ENCODE results near the gene PCNP. TPM values are rescaled to one million over a fixed set of nuclear protein-coding genes. Genes with fewer than 3 reads are reported as not detected.
"Not testable (repeated sequence)": the region's sequence is repeated elsewhere in the genome, so short reads cannot be mapped to it uniquely, and the experiment has no call there.

PCNP gene
- polyA plus RNA-seq, 1 of the 3 experiments (the other 2 are of a cell fraction): 45.8 TPM

DNA sequence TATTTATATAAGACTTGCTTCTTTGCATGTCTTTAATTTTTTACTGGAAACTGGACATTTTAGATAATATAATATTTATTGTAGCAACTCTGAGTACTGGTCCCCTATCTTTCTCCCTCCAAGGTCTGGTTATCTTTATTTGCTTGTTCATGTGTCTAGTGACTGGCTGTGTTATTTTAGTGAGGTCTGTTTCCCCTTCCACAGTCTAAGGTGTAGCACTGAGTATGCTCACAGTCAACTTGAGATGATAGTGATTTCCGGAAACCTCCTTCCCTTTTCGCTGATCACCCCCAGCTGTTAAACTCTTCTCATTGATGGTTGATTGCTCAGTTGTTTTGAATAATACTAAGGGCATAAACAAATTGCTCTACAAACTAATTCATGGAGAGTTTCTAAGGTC is 37.0 kb downstream of the PCNP start:
- no peak overlapping the region for H2AFZ ChIP-seq (ENCODE audit: low read depth)
- 97% methylated on average over 2 of the region's 2 CpGs for WGBS (ENCODE audit: low lambda C conversion rate)
- no peak overlapping the region for H3K27ac ChIP-seq (ENCODE audit: low read depth in 2 of 2, low read length in 1 of 2)
- no peaks in the 10 kb centered on the region for H3K9me2 ChIP-seq
- no peaks in the 10 kb centered on the region for H3K4me1 ChIP-seq (ENCODE audit: control insufficient read depth in 1 of 2, insufficient read depth in 2 of 2, low read depth in 1 of 2, low read length in 1 of 2)
- no peak overlapping the region for H3K4me3 ChIP-seq (ENCODE audit: low read depth in 2 of 2, low read length in 1 of 2)
- H3K9ac ChIP-seq: no peak overlapping the region
- no peaks in the 10 kb centered on the region for H3K27me3 ChIP-seq (ENCODE audit: insufficient read depth)
- no peak for DNase-seq
- TF ChIP-seq, protein P1, sequence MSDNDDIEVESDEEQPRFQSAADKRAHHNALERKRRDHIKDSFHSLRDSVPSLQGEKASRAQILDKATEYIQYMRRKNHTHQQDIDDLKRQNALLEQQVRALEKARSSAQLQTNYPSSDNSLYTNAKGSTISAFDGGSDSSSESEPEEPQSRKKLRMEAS (IDR thresholded peaks at IDR 0.05; ENCODE audit: low read depth): no peak
- TF ChIP-seq SMC3 (IDR thresholded peaks at IDR 0.05; ENCODE audit: low read depth, low read length) (no peak), YY1 (IDR thresholded peaks at IDR 0.05; ENCODE audit: low read depth) (no peak), TCF12 (IDR thresholded peaks at IDR 0.05) (no peak), GATA2 (CRISPR knock-in tag; IDR thresholded peaks at IDR 0.05) (no peak), RFX5 (IDR thresholded peaks at IDR 0.05; ENCODE audit: low read length) (no peak), FOSL2 (IDR thresholded peaks at IDR 0.05; ENCODE audit: borderline replicate concordance, low read depth) (no peak), EZH2phosphoT487 (IDR thresholded peaks at IDR 0.05; ENCODE audit: borderline replicate concordance, low read depth) (no peak), RAD21 (IDR thresholded peaks at IDR 0.05; ENCODE audit: low read length) (no peak), TEAD4 (IDR thresholded peaks at IDR 0.05; ENCODE audit: borderline replicate concordance, insufficient read depth) (no peak), RXRA (IDR thresholded peaks at IDR 0.05; ENCODE audit: borderline replicate concordance, low read depth) (no peak), CHD2 (IDR thresholded peaks at IDR 0.05; ENCODE audit: low read length, partially characterized antibody) (no peak), EP300 (IDR thresholded peaks at IDR 0.05; ENCODE audit: borderline replicate concordance in 1 of 2, low read depth in 1 of 2, low read length in 1 of 2) (no peak), ELF1 (IDR thresholded peaks at IDR 0.05) (no peak), SIN3A (IDR thresholded peaks at IDR 0.05; ENCODE audit: borderline replicate concordance, low read depth, low read length) (no peak), FOXM1 (IDR thresholded peaks at IDR 0.05; ENCODE audit: low read depth) (no peak), FOXJ3 (CRISPR knock-in tag; IDR thresholded peaks at IDR 0.05) (no peak), JUND (IDR thresholded peaks at IDR 0.05) (no peak)
- TF ChIP-seq, protein P2, sequence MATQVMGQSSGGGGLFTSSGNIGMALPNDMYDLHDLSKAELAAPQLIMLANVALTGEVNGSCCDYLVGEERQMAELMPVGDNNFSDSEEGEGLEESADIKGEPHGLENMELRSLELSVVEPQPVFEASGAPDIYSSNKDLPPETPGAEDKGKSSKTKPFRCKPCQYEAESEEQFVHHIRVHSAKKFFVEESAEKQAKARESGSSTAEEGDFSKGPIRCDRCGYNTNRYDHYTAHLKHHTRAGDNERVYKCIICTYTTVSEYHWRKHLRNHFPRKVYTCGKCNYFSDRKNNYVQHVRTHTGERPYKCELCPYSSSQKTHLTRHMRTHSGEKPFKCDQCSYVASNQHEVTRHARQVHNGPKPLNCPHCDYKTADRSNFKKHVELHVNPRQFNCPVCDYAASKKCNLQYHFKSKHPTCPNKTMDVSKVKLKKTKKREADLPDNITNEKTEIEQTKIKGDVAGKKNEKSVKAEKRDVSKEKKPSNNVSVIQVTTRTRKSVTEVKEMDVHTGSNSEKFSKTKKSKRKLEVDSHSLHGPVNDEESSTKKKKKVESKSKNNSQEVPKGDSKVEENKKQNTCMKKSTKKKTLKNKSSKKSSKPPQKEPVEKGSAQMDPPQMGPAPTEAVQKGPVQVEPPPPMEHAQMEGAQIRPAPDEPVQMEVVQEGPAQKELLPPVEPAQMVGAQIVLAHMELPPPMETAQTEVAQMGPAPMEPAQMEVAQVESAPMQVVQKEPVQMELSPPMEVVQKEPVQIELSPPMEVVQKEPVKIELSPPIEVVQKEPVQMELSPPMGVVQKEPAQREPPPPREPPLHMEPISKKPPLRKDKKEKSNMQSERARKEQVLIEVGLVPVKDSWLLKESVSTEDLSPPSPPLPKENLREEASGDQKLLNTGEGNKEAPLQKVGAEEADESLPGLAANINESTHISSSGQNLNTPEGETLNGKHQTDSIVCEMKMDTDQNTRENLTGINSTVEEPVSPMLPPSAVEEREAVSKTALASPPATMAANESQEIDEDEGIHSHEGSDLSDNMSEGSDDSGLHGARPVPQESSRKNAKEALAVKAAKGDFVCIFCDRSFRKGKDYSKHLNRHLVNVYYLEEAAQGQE (IDR thresholded peaks at IDR 0.05; ENCODE audit: low read depth, low read length): no peak
- TF ChIP-seq, protein P3, sequence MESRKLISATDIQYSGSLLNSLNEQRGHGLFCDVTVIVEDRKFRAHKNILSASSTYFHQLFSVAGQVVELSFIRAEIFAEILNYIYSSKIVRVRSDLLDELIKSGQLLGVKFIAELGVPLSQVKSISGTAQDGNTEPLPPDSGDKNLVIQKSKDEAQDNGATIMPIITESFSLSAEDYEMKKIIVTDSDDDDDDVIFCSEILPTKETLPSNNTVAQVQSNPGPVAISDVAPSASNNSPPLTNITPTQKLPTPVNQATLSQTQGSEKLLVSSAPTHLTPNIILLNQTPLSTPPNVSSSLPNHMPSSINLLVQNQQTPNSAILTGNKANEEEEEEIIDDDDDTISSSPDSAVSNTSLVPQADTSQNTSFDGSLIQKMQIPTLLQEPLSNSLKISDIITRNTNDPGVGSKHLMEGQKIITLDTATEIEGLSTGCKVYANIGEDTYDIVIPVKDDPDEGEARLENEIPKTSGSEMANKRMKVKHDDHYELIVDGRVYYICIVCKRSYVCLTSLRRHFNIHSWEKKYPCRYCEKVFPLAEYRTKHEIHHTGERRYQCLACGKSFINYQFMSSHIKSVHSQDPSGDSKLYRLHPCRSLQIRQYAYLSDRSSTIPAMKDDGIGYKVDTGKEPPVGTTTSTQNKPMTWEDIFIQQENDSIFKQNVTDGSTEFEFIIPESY (IDR thresholded peaks at IDR 0.05; ENCODE audit: borderline replicate concordance, low read depth): no peak
- ChIA-PET CTCF (no interaction called here), POLR2A (no interaction called here)
- H3K79me2 ChIP-seq (ENCODE audit: insufficient read depth): no peaks in the 10 kb centered on the region
- no peak overlapping the region for H3K4me2 ChIP-seq
- no peaks in the 10 kb centered on the region for H3K9me3 ChIP-seq
- H4K20me1 ChIP-seq (ENCODE audit: insufficient read depth): no peaks in the 10 kb centered on the region
- no peaks in the 10 kb centered on the region for H3F3A ChIP-seq (replicated peaks; ENCODE audit: insufficient read depth)
- H3K36me3 ChIP-seq (replicated peaks in 1 of 2; ENCODE audit: control insufficient read depth in 1 of 2, insufficient read depth in 2 of 2, low read length in 1 of 2): no peaks in the 10 kb centered on the region

DNA sequence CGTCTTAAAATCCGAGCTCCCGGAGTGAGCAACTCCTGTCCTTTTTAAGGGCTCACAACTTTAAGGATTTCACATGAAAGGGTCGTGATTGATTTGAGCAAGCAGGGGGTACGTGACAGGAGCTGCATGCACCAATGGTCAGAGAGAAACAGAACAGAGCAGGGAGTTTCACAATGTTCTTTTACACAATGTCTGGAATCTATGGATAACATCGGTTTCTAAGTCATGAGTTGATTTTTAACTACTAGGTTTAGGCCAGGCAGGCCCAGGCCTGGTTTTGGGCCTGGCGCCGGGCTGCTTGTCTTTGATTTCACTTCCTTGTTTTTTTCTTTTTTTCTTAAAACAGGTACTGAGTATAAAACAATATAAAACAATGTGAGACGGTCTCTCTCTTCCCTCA is 39.0 kb downstream of the PCNP start:
- H3K4me1 ChIP-seq (ENCODE audit: control insufficient read depth in 1 of 2, insufficient read depth in 2 of 2, low read depth in 1 of 2, low read length in 1 of 2); H3K27ac ChIP-seq (ENCODE audit: low read depth in 2 of 2, low read length in 1 of 2); H3K36me3 ChIP-seq (replicated peaks in 1 of 2; ENCODE audit: control insufficient read depth in 1 of 2, insufficient read depth in 2 of 2, low read length in 1 of 2); H3F3A ChIP-seq (replicated peaks; ENCODE audit: insufficient read depth); H3K79me2 ChIP-seq (ENCODE audit: insufficient read depth); H4K20me1 ChIP-seq (ENCODE audit: insufficient read depth); H3K9me2 ChIP-seq; H3K4me2 ChIP-seq; POLR2A ChIA-PET; DNase-seq; H3K9ac ChIP-seq; H2AFZ ChIP-seq (ENCODE audit: low read depth); H3K9me3 ChIP-seq; H3K4me3 ChIP-seq (ENCODE audit: low read depth in 2 of 2, low read length in 1 of 2); H3K27me3 ChIP-seq (ENCODE audit: insufficient read depth); CTCF ChIA-PET: not testable (repeated sequence)
- WGBS (ENCODE audit: low lambda C conversion rate): 84% methylated on average over 8 of the region's 9 CpGs
